Kidney (tissue), 14 donors: ENCODE data around the gene MYO7B. TPM values are rescaled to one million over a fixed set of nuclear protein-coding genes. Genes with fewer than 3 reads are reported as not detected.

Source experiments
- DNase-seq, 5 donors: peaks; one replicate each; pipeline ENCODE4 v3.0.0-alpha.2; 2013 to 2020
- FAIRE-seq: peaks from 2 replicates; lab custom pipeline; 2012; peaks lifted over from hg19 to GRCh38; lab: Jason Lieb, UNC
- H3K27ac ChIP-seq, 2 donors: one replicate each; pipeline ENCODE4 v1.7.0; 2013; ENCODE audit warnings: low read depth in 2 of 2, low read length in 2 of 2, inconsistent platforms in 1 of 2
- H3K27me3 ChIP-seq: one replicate; pipeline ENCODE4 v1.7.1; 2013; ENCODE audit warnings: low read length, inconsistent platforms; ENCODE audit not compliant: control insufficient read depth, insufficient read depth
- H3K36me3 ChIP-seq, 3 donors: one replicate each; pipeline versions ENCODE4 v1.7.0 to v1.7.1; 2013; ENCODE audit warnings: low read length in 3 of 3, control low read depth in 1 of 3, inconsistent platforms in 1 of 3; ENCODE audit not compliant: insufficient read depth in 3 of 3, control insufficient read depth in 2 of 3
- H3K4me1 ChIP-seq, 3 donors: one replicate each; pipeline versions ENCODE4 v1.7.0 to v1.7.1; 2013; ENCODE audit warnings: low read length in 3 of 3, inconsistent platforms in 1 of 3, low read depth in 1 of 3; ENCODE audit not compliant: control insufficient read depth in 2 of 3, insufficient read depth in 2 of 3
- H3K4me3 ChIP-seq, 3 donors: one replicate each; pipeline versions ENCODE4 v1.7.0 to v1.8.1; 2013; ENCODE audit warnings: low read length in 3 of 3, control low read depth in 1 of 3, inconsistent platforms in 1 of 3
- H3K9ac ChIP-seq, 3 donors: one replicate each; pipeline versions ENCODE4 v1.7.0 to v1.7.1; 2013; ENCODE audit warnings: low read length in 3 of 3, control low read depth in 1 of 3, inconsistent platforms in 1 of 3
- H3K9me3 ChIP-seq, 3 donors: one replicate each; pipeline versions ENCODE4 v1.7.0 to v1.7.1; 2013; ENCODE audit warnings: low read length in 3 of 3, control low read depth in 1 of 3, inconsistent platforms in 1 of 3; ENCODE audit not compliant: control insufficient read depth in 2 of 3, insufficient read depth in 1 of 3
- intact Hi-C: fragments of 100-400 bp; cut with DNase I; formaldehyde crosslinking; loops from one replicate; pipeline ENCODE4 v1.11.1; 2022
- polyA plus RNA-seq: library from polyadenylated mRNA; stranded (reverse); fragments of 350-450 nt; fragmentation: Illumina TruSeq; extraction: RNeasy Lipid Tissue Mini Kit (QIAGEN cat#74804); gene quantifications from one replicate; pipeline ENCODE4 v1.2.3, GENCODE V29; 2014; ENCODE audit warnings: low read depth, low replicate concordance; ENCODE audit not compliant: insufficient read depth
- total RNA-seq: library from RNA; stranded (reverse); fragmentation: NEBNext Ultra II Directional; extraction: Animal tissue kit (Norgen Biotek cat#: 25700); gene quantifications from one replicate; pipeline ENCODE4 v1.2.1, GENCODE V29; 2021
- TF ChIP-seq, protein P1 (sequence below): IDR thresholded peaks from 3 replicates; pipeline ENCODE4 v1.5.1; 2012; ENCODE audit warnings: mild to moderate bottlenecking, moderate library complexity, borderline replicate concordance; ENCODE audit not compliant: insufficient read depth; ENCODE audit errors: extremely low read depth
- donor health status: control.
- donor health status: control.
- donor health status: control.
- donor health status: control.
- donor health status: control.
- donor health status: DM: yes; HTN: yes; CAD: no.
- donor health status: Normal renal cell carcinoma (clear cell type).

The MYO7B gene
- total and polyA plus RNA-seq, 2 donors from 2014 or later = 11.0 to 22.2 TPM

DNA sequence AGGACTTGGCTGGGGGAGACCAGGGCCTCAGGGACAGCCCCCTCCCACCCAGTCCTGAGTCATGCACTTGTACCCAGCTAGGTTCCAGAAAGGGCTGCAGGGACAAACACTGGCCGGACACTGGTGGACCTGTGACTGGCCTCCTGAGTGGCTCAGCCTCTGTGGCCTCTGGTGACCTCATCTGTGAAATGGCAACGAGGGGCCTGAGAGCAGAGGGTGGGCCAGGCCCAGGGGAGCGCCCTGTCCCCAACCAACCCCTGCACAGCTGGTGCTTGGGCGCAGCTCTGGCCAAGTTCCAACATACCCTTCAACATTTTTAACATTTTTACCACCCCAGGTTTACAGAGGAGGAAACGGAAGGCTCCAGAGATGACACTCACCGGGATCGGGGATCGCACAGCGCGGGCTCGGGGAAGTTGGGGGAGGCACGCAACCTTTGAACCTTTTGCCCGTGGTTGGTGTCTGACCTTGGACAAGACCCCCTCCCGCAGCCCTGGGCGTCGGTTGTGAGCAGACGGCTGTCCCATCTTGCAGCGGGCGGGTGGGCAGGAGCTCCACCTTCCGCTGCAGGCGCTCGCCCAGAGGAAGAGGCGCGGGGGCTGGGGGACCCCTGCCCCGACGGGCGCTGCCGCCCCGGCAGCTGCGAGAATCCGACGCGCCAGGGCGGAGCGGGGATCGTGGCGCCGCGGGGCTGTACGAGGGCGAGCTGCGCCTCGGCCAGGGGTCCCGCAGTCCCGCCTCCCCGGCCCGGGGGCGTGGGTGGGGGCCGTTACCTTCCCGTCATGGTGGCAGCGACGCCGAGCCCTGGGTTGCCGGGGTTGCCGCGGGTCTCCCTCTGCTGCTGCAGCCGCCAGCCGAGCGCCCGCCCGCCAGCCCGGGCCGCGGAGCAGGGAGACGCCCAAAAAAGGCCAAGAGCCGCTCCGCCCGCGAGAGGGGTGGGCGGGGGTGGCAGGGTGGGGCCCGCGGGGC, 139.0 kb downstream of the MYO7B start:
- intact Hi-C loops = no loop called here
- Histone ChIP-seq H3K9ac (peak overlapping the region in 2 of 3 donors; percentile 32 to 34), H3K4me3 (peak overlapping the region in 2 of 3 donors; percentile 55 to 58), H3K27ac (peak overlapping the region in 1 of 2 donors; percentile 37), H3K9me3 (no peaks in the 10 kb centered on the region), H3K4me1 (peaks cover 0 to 18% (median 0%) of the 10 kb centered on the region in 3 donors), H3K27me3 (peaks cover 5% of the 10 kb centered on the region), H3K36me3 (no peaks in the 10 kb centered on the region)
- no peak for FAIRE-seq
- TF ChIP-seq, protein P1, sequence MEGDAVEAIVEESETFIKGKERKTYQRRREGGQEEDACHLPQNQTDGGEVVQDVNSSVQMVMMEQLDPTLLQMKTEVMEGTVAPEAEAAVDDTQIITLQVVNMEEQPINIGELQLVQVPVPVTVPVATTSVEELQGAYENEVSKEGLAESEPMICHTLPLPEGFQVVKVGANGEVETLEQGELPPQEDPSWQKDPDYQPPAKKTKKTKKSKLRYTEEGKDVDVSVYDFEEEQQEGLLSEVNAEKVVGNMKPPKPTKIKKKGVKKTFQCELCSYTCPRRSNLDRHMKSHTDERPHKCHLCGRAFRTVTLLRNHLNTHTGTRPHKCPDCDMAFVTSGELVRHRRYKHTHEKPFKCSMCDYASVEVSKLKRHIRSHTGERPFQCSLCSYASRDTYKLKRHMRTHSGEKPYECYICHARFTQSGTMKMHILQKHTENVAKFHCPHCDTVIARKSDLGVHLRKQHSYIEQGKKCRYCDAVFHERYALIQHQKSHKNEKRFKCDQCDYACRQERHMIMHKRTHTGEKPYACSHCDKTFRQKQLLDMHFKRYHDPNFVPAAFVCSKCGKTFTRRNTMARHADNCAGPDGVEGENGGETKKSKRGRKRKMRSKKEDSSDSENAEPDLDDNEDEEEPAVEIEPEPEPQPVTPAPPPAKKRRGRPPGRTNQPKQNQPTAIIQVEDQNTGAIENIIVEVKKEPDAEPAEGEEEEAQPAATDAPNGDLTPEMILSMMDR = no peak
- DNase-seq = peak in 4 of 5 donors; percentile 43 to 84 (median 56)

DNA sequence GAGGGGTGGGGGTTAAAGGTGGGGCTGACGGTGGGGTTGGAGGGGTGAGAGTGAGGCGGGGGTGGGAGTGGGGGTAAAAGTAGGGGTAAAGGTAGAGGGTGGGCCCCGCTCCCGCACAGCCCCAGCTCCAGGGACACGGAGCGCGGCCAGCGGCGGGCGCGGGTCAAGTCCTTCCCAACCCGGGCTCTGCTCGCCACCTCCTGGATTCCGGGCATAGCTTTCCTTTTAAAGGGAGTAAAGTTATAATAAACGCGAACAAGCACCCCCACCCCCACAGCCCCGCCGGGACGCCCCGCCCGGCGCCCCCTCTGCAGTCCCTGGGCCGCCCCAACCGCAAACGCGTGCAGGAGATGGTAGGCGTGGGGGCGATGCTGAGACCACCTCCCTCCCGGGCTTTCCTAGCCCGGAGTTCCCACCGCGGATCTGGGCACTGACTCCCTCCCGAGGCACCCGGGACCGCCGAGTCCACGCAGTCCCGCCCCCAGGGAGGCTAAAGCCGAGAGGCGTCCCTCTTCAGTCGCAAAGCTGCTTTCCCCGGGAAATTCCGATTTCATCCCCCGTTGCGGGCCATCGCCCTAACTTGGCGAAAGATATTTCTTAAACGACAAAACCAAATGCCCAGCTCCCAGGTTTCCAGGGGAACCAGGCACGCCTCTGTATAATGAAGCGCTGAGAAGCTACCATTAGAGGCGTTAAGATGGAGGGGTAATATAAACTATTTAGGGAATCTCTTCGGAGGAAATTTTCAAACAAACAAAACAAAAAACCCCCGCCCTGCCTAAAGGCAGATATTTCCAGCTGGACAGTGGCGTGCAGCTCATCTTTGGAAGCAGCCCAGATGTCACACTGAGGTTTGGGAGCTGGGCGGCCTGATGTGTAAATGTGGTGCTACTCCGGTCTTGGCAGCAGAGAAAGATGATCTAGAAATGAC, 140.1 kb downstream of the MYO7B start, which contains the start of gene LIMS2:
LIMS2 (minus strand) TSS at position 200 of the 931 bp plus-strand sequence. CDS start 506 bp downstream, outside the sequence.
- FAIRE-seq (no peak), DNase-seq (peak in 4 of 5 donors; percentile 46 to 81 (median 70))
- H3K27me3 ChIP-seq = peaks cover 5% of the 10 kb centered on the region
- H3K9me3 ChIP-seq = no peaks in the 10 kb centered on the region
- H3K9ac ChIP-seq = peak within 1 kb of the TSS in 2 of 3 donors; percentile 32 to 34
- intact Hi-C loops = no loop called here
- TF ChIP-seq, protein P1 = peak; percentile 4
- peak within 1 kb of the TSS in 1 of 2 donors; percentile 37 for H3K27ac ChIP-seq
- no peaks in the 10 kb centered on the region for H3K36me3 ChIP-seq
- H3K4me3 ChIP-seq = peak within 1 kb of the TSS; percentile 33 to 61 (median 56)
- peaks cover 0 to 21% (median 0%) of the 10 kb centered on the region in 3 donors for H3K4me1 ChIP-seq

DNA sequence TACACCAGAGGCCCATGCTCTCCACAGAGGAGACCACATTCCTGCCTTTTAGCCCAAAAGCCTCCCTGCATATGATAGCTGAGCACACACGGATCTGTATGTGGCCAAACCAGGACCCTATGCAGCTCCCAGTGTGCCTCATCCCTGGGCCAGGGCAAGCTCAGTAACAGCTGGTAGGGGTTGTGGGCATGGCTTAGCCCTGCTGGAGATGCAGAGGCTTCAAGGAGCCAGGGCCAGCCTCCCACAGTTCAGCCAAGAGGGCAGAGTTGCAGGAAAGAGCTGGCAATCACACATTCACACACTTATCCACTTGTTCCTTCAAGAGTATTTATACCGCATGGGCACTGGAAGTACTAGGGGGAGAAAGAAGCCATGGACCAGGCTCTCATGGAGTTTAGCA, 141.4 kb downstream of the MYO7B start:
- intact Hi-C loops = no loop called here
- no peak for DNase-seq
- Histone ChIP-seq H3K4me3 (no peak overlapping the region), H3K27ac (no peak overlapping the region), H3K9me3 (no peaks in the 10 kb centered on the region), H3K36me3 (no peaks in the 10 kb centered on the region), H3K27me3 (peaks cover 5% of the 10 kb centered on the region), H3K4me1 (peaks cover 0 to 20% (median 0%) of the 10 kb centered on the region in 3 donors), H3K9ac (no peak overlapping the region)
- no peak for FAIRE-seq
- TF ChIP-seq, protein P1 = no peak
